ENCODE results near the gene OR5H2. TPM values are rescaled to one million over a fixed set of nuclear protein-coding genes. Genes with fewer than 3 reads are reported as not detected.
"Not testable (repeated sequence)": the region's sequence is repeated elsewhere in the genome, so short reads cannot be mapped to it uniquely, and the experiment has no call there.

The OR5H2 gene
- total RNA-seq = not detected in 2 replicates

DNA sequence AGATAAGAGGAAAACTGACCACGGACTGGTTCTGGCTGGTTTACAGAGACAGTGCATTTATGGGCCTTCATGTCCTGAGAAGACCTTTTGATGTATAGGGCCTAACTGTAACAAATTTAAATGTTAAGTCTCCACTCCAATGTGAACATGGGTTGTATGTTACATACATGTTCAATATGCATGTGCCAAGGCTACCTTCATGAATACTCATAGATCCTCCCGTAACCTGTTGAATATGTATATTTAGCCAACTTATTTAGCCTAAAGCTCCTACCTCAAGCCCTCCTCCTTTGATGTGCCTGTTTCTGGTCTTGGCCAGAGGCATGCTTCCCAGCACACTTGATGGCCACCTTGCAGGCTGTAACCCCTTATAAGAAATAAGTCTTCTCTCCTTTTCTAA lies at the start of gene OR5H2:
Gene OR5H2 (plus strand): TSS at position 301 of the 400 bp plus-strand sequence. CDS start 398 bp downstream, outside the sequence.
- no peak for DNase-seq (ENCODE audit: low read depth)

DNA sequence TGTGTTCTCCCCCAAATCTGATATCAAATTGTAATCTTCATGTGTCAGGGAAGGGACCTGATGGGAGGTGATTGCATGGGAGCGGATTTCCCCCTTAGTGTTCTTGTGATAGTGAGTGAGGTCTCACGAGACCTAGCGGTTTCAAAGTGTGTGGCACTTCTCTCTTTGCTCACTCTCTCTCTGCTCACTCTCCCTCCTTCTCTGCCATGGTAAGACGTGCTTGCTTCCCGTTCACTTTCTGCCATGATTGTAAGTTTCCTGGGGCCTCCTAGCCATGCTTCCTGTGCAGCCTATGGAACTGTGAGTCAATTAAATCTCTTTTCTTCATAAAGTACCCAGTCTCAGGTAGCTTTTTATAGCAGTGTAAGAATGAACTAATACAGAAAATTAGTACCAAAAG lies 48.8 kb upstream of the OR5H2 start:
- no peak for DNase-seq (ENCODE audit: low read depth)

DNA sequence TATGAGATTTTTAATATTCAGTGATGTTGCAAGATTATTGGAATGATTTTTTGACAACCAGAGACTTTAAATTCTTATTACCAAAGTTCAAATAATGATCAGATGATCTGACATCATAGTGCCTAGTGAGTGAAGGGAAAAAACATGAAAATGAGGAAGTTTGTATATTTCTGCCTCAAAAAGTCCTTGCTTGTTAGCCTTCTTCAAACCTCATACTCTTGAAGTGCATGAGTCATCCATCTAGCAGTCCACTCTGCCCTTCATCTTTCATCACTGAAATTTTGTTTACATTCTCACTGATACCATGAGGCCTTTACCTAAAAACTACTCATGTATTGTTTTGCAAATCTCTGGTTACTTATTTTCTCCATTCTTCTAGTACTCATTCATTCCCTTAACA lies 42.2 kb upstream of the OR5H2 start:
- no peak for DNase-seq (ENCODE audit: low read depth)

DNA sequence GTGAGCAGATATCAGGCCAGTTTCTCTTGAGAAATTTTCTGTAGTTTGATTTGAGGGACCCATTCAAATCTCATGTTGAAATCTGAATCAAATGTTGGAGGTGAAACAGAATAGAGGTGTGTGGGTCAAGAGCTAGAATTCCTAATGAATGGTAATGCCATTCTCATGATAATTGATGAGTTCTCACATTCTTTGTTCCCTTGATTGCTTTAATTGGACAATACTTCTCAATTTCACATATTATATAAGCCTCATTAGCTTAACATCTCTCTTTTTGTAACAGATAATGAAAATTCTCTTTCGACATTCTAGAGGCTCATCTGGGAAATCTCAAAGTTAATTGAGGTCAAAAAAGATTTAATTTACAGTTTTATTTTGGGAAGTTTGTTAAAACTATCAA lies 40.1 kb upstream of the OR5H2 start:
- DNase-seq (ENCODE audit: low read depth) = no peak

DNA sequence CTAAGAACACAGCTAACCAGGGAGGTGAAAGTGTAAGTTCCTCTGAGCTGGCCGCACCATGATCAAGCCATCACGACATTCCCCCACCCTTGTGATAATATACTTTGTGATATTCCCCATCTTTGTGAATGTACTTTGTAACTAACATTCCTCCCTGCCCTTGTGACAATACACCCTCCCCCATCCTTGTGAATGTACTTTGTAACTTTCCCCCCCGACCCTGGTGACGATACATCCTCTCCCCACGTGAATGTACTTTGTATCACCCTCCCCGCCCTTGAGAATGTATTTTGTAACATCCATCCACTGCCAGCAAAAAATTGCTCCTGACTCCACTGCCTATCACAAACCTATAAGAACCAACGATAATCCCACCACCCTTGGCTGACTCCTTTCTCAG lies 38.5 kb upstream of the OR5H2 start:
- DNase-seq (ENCODE audit: low read depth) = no peak

DNA sequence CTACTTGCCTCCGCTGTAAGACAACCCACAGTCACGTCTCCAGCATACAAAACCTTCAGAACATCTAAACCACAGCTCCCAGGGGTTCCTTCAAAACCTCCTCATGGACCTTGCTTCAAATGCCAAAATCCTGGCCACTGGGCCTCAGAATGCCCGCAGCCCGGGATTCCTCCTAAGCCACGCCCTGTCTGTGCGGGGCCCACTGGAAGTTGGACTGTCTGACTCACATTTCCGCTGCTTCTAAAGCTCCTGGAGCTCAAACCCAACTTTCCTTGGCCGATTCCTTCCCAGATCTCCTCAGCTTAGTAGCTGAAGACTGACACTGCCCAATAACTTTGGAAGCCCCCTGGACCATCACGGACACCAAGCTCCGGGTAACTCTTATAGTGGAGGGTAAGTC lies 36.2 kb upstream of the OR5H2 start:
- DNase-seq (ENCODE audit: low read depth) = no peak

DNA sequence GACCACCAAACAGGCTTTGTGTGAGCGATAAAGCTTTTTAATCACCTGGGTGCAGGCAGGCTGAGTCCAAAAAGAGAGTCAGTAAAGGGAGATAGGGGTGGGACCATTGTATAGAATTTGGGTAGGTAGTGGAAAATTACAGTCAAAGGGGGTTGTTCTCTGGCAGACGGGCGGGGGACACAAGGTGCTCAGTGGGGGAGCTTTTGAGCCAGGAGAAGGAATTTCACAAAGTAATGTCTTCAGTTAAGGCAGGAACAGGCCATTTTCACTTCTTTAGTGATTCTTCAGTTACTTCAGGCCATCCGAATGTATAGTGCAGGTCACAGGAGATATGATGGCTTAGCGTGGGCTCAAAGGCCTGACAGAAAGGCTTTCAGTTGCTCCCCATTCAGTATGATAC lies 26.3 kb upstream of the OR5H2 start:
- DNase-seq (ENCODE audit: low read depth) = not testable (repeated sequence)

DNA sequence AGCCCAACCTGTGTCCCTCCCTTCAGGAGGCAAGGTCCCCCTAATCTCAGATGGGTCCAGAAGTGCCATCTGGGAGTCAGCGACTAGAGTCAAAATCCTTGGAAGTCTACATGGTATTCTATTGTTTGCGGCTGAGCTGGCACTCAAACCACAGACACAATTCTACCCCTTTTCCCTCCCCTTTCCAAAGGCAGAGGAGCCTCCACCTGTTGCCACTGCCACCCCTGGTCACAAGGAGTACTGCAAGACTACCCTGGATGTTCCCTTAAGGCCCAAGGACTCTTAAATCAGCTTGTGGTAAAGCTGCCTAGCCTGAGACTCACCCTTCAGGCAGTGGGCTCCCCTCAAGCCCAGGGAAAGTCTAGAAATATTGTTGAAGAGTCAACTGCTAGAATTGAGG lies 22.6 kb upstream of the OR5H2 start:
- no peak for DNase-seq (ENCODE audit: low read depth)

DNA sequence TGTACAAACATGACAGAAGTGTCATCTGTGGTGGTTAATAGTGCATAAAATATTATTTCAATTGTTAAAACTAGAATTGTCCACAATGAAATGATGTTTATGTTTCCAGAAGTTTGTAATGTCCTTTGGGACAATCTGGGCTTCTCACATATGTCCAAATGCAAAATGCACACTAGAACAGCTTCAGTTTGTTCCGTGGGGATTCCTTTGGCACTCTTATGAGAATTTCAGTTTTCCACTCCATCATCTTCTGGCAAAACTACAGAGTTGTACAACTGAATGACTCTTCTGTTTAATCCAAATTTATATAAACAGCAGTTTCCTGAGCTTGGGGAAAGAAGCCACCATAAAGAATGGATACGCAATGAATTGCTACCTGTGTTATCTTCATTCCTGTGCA lies 20.3 kb upstream of the OR5H2 start:
- no peak for DNase-seq (ENCODE audit: low read depth)

DNA sequence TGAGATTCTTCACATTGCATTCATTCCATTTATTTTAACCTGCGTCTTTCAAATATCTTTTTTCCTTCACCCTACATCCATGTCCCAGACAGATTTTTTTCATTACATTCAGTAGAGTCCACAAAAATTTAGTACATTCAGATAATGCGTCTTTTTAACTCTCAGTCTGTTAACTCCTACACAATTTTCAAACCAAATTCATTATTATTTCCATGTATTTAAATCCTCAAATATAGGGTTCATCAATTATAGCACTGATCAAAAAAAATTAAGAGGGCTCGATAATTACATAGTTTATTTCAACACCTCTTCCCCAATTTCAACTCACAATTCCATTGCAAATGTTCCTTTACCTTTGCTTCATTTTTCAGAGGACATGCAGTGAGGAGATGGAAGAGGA lies 18.4 kb upstream of the OR5H2 start, which contains the start of gene OR5H6:
Gene OR5H6 (plus strand): TSS at position 301 of the 400 bp plus-strand sequence. CDS start 89 bp downstream, at position 390.
- DNase-seq (ENCODE audit: low read depth) = no peak

DNA sequence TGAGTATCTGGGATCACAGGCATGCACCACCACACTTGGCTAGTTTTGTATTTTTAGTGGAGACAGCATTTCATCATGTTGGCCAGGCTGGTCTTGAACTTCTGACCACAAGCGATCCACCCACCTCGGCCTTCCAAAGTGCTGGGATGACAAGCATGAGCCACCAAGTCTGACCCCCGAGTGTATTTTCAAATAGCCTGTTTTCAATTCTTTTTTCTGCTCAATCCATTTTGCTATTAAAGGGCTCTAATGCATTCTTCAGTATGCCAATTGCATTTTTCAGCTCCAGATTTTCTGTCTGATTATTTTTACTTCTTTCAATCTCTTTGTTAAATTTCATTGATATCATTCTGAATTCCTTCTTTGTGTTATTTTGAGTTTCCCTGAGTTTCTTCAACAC lies 12.5 kb upstream of the OR5H2 start:
- DNase-seq (ENCODE audit: low read depth) = no peak

DNA sequence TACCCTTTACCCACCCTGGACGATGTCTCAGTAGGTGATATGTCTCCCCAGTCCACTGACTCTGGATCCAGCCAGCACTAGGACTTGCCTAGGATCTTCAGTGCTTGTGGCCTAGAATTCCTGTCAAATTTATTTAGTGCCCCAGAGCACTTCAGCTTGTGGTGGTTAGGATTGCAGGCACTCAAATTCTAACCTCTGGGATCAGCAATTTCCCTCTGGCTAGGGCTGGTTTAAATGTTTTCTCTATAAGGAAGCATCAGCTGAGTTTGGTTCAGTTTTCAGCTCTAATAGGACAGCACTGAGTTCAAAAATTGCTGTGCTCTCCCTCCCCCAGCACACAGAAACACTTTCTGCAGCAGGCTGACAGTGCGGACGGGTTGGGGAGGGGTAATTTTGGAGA lies 10.2 kb upstream of the OR5H2 start:
- DNase-seq (ENCODE audit: low read depth) = no peak

DNA sequence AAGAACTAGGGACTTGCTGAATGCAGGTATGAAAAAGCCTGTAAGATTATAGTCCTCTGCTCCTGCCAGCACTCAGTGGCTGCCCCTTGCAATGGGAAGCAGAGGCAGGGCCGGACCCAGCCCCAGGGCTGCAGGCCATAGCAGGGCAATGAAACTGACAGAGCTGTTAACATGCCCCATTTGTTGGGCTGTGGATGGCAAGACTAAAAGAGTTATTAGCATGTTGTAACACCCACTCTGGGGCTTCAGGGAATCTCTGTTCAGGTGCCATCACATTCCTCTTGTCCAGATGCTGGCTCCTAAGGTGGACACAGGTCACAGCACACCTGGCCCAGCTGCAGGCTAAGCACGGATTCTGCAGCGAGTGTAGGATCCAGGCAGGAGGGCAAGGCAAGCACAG lies 7.4 kb upstream of the OR5H2 start:
- DNase-seq (ENCODE audit: low read depth) = no peak

DNA sequence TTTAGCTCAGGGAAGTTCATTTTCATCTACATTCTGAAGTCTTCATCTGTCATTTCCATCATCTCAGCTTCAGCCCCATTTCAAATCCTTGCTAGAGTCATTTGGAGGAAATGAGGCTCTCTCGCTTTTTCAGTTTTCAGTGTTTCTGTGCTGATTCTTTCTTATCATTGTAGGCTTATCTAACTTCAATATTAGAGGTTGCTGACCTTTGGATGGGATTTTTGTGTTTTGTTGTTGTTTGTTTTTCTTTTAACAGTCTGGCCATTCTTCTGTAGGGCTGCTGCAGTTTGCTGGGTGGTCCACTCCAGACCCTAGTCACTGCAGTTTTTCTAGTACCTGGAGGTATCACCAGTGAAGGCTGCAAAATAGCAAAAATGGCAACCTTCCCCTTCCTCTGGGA lies 8.6 kb downstream of the OR5H2 start:
- DNase-seq (ENCODE audit: low read depth) = no peak

DNA sequence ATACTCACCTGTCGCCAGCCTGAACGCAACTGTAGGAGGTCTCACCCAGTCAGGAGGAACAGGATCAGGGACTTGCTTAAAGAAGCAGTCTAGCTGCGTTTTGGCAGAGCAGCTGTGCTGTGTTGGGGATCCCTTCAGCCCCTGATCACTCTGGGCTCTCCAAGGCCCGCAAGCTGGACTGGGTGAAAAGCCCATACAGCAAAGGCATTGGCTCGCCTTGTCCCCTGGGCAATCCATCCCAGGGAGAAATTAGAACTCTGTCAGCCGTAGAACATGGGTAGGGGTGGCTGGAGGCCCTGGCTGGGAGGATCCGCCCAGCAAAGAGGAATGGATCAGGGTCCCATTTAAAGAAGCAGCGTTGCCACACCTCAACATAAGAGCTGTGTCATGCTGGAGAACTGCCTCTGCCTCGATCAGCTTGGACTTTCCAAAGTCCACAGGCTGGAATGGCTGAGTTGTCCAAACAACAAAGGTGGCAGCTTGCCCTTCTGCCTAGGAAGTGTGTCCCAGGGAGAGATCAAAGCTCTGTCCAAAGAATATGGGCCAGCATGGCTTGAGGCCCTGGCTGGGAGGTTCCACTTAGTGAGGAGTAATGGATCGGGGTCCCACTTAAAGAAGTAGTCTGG lies 9.1 kb downstream of the OR5H2 start:
- no peak for DNase-seq (ENCODE audit: low read depth)

DNA sequence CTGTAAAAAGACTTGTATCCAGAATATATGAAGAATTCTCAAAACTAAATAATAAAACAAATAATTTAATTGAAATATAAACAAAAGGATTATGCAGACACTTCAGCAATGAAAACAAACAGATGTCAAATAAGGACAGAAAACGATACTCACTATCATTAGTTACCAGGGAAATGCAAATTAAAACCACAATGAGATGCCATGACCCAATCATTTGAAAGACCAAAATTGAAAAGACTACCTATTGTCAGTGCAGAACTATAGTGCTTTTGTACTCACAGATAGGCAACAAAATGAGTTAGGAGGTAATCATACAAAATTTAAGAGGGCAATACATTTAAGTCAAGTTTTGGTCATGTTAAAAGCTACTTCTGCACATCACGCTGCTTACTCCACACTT lies 39.8 kb downstream of the OR5H2 start:
- no peak for DNase-seq (ENCODE audit: low read depth)

DNA sequence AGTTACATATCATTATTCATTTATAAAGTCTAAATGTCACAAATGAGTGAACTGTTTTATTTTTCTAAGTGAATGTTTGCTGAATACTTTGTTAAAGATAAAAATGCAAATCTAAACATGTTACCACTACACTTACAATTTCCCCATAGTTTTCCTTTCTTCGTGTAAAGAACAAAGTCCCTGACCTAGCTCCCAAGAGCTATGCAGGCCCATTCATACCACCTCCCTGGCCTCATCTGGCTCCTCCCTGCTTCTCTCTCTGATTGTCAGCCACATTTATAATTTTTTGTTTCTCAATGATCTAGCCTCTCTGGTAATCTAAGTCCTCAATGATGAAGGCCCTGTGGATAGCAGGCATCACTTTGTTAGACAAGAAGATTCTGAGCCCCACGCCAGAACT lies 40.4 kb downstream of the OR5H2 start:
- no peak for DNase-seq (ENCODE audit: low read depth)

DNA sequence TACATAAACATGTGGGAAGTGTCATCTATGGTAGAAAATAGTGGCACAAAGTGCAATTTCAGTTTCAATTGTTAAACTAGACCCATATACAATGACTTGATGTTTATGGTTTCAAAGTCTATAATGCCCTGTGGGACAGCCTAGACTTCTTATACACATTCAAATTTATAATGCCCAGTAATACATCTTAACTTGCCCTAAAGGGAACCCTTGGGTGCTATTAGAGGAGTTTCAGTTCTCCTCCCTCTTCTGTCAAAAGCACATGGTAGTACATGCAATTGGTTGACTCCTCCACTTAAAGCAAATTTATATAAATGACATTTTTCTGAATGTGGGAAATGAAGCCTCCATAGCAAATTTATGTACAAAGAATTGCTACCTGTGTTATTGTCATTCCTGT lies 41.1 kb downstream of the OR5H2 start:
- no peak for DNase-seq (ENCODE audit: low read depth)

DNA sequence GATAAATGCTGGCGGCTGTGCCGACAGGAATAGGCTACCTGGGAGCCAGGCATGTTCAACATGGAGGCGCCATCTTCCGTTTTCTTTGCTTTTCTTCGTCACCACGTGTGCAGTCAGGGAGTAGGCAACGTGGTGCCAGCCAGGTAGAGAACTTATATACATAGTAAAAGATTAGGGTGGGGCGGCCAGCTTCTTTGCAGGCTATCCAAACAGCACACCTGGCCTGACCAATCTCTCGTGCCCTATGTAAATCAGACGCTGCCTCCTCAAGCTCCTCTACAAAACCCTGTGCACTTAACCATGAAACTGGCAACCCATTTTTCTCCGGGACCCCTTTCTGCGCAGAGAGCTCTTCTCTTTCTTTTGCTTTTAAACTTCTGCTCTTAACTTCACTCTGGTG lies 42.8 kb downstream of the OR5H2 start:
- no peak for DNase-seq (ENCODE audit: low read depth)

DNA sequence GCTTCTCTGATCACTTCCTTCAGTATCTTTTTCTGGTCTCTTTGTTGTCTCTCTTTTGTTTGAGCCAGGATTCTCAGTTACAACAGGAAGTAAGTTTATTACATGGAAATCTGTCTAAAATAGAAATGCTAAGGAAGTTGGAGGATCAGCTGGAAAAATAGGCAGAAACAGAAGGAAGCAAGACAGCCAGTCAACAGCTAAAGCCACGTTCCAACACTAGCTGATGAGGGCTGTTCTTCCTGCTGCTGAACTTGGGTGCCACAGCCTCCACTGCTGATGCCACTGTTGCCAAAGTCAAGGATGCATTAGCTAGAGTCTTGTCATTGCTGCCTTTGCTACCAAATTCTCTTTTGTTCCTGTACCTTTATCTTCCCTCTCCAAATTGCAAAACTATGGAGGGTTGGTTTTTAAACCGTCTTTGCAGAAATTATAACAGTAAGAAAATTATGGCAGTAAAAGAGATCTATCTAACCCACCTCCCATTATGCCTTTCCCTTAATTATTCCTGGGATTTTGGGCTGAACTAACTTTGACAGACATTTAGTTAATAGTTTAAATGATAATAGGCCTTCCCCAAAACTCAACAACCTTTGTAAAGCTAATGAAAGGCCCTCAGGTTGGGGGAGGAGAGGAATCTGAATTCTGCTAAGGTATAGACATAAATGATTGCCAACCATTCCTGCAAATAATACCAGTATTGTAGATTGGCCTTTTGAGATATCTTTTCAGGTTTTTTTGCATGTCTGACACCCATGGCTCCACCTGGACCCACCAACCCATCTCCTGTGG lies 44.0 kb downstream of the OR5H2 start:
- DNase-seq (ENCODE audit: low read depth) = no peak

DNA sequence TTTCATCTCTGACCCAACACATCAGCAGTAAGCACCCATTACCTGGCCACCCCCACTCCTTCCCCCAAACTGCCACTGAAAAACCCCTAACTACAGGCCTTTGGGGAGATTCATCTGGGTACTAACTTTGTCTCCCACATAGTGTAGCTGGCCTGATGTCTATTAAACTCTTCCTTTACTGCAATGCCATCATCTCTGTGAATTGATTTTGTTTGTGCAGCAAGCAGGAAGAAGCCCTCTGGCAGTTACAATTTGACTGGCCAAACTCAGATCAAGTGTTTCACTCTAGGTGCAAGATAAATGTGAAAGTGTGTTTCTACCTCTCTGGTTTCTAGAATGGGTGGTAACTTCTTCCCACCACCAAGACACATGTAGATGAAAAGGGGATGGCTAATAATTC lies 44.6 kb downstream of the OR5H2 start:
- DNase-seq (ENCODE audit: low read depth) = no peak

DNA sequence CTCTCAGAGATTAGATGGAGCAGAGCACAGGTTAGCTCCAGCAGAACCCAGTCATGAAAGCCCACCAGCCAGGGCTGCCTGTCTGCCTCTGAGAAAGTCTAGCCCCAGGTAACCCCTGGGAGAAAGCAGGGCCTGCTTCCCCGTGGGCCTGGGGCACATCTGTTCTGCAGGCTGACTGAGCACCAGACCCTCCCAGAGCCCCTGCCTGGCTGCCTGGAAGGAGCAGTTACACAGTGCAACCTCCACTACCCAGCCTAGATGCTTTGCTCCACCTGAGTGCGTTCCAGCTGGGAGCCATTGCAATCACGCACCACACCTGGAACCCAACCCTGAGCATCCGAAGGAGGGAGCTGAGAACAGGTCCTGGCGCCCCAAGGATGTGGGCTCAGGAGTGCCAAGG lies 46.6 kb downstream of the OR5H2 start:
- no peak for DNase-seq (ENCODE audit: low read depth)

DNA sequence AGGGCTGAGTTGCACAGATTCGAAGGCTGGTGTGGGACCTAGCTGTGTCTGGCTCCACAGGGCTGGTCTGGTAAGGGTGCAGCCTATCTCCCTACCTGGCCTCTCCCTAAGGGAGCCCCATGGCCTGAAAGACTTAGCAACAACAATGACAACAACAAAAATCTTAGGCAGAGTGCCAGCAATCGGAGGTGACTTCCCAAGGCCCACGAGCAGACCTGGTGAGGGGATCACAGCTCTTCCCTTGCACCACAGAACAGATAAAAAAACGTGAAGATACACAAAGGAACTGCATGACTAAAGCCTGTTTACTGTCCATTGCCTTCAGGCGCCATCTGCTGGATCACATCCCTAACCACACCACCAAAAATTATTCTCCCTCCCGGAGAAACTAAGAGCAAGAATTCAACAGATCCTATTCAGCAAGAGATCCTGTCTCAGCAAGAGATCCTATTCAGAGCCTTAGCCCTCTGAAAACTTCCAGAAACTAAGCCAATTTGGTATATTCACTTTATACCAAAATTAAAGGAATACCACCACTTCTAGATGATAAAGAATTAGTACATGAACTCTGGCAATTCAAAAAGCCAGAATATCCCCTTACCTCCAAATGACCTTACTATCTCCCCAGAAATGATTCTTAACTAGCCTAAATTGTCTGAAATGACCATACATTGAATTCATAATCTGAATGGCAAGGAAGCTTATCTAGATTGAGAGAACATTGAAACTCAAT lies 47.3 kb downstream of the OR5H2 start:
- DNase-seq (ENCODE audit: low read depth) = peak; percentile 36
